Mammary epithelial cell (primary cell): ENCODE results near the gene STEAP3.

Experiments
- CTCF ChIP-seq, 2 donors: IDR thresholded peaks in 1 of 2; conservative IDR thresholded peaks in 1 of 2; 2 replicates each; pipeline ENCODE4 v1.5.1; 2011 to 2012; ENCODE audit warnings: inconsistent platforms in 2 of 2, low read length in 2 of 2, mild to moderate bottlenecking in 2 of 2, control low read depth in 1 of 2, low read depth in 1 of 2; ENCODE audit not compliant: insufficient read depth in 1 of 2; ENCODE audit errors: extremely low read depth in 1 of 2
- EZH2 ChIP-seq: IDR thresholded peaks from 2 replicates; pipeline ENCODE4 v1.6.1; 2012; ENCODE audit warnings: low read length, inconsistent platforms, borderline replicate concordance

DNA sequence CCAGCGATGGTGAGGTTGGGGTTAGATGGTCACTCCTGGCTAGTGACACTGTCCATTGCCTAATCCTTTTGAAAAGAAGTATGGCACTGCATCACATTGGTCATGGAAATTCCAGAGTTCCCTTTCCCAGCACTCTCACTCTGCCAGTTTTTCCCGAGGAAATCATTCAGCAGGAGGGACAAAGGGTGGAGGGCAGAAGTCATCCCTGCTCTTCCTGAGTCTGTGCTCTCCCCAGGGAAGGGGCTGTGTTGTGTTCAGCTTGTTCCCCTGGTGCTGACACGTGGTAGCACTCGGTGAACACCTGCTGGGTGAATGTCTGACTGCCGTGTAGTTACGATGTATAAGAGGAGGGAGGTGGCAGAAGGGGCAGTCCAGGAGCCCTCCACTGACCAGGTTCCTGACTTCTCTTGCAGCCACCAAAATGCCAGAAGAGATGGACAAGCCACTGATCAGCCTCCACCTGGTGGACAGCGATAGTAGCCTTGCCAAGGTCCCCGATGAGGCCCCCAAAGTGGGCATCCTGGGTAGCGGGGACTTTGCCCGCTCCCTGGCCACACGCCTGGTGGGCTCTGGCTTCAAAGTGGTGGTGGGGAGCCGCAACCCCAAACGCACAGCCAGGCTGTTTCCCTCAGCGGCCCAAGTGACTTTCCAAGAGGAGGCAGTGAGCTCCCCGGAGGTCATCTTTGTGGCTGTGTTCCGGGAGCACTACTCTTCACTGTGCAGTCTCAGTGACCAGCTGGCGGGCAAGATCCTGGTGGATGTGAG is 21.6 kb downstream of the STEAP3 start:
- no peak for TF ChIP-seq CTCF (conservative IDR thresholded peaks at IDR 0.05 in 1 of 2, IDR thresholded peaks at IDR 0.05 in 1 of 2; ENCODE audit: extremely low read depth in 1 of 2, insufficient read depth in 1 of 2, low read depth in 1 of 2, low read length in 2 of 2)
- no peak for TF ChIP-seq EZH2
